Osteoblast (primary cell): ENCODE data around the gene EHBP1. TPM values are rescaled to one million over a fixed set of nuclear protein-coding genes. Genes with fewer than 3 reads are reported as not detected.

Source experiments
- DNase-seq: peaks from one replicate; pipeline ENCODE4 v3.0.0; 2011; ENCODE audit warnings: low spot score, mixed read lengths; ENCODE audit not compliant: insufficient read length; ENCODE audit errors: missing footprints
- H2AFZ ChIP-seq: 2 replicates; pipeline ENCODE4 v1.6.0; 2011; ENCODE audit warnings: mild to moderate bottlenecking, low read length
- H3K27ac ChIP-seq: 2 replicates; pipeline ENCODE4 v1.5.1; 2011; ENCODE audit warnings: mild to moderate bottlenecking, low read depth, low read length, moderate library complexity
- H3K27me3 ChIP-seq: 2 replicates; pipeline ENCODE4 v1.6.0; 2012; ENCODE audit warnings: mild to moderate bottlenecking, control low read depth, inconsistent platforms, low read length, moderate library complexity; ENCODE audit not compliant: insufficient read depth
- H3K36me3 ChIP-seq: 2 replicates; pipeline ENCODE4 v1.5.1; 2011; ENCODE audit warnings: mild to moderate bottlenecking, low read length, control low read depth, moderate library complexity; ENCODE audit not compliant: insufficient read depth
- H3K4me1 ChIP-seq: 2 replicates; pipeline ENCODE4 v1.5.1; 2011; ENCODE audit warnings: mild to moderate bottlenecking, low read length, control low read depth, moderate library complexity; ENCODE audit not compliant: insufficient read depth
- H3K4me2 ChIP-seq: 2 replicates; pipeline ENCODE4 v1.6.0; 2011; ENCODE audit warnings: mild to moderate bottlenecking, low read length; ENCODE audit not compliant: insufficient read depth
- H3K4me3 ChIP-seq: fragments of 200-600 bp; sonication (generic); 3 replicates; pipeline ENCODE4 v1.5.1; 2012; ENCODE audit warnings: mild to moderate bottlenecking, low read length, inconsistent platforms; ENCODE audit not compliant: insufficient read depth
- H3K79me2 ChIP-seq: 2 replicates; pipeline ENCODE4 v1.6.0; 2012; ENCODE audit warnings: mild to moderate bottlenecking, low read length, control low read depth, inconsistent platforms; ENCODE audit not compliant: insufficient read depth
- H3K9me3 ChIP-seq: 2 replicates; pipeline ENCODE4 v1.5.1; 2011; ENCODE audit warnings: low read depth, low read length, control low read depth
- H4K20me1 ChIP-seq: 2 replicates; pipeline ENCODE4 v1.6.0; 2012; ENCODE audit warnings: mild to moderate bottlenecking, low read length, control low read depth; ENCODE audit not compliant: insufficient read depth
- total RNA-seq: library from RNA; depleted of rRNA; stranded (reverse); fragments of >200 nt; gene quantifications from 2 replicates; pipeline ENCODE4 v1.2.3, GENCODE V29; 2012
- TF ChIP-seq, protein P1 (sequence below): IDR thresholded peaks from 2 replicates; pipeline ENCODE4 v1.5.1; 2011; ENCODE audit warnings: mild to moderate bottlenecking, low read depth, low read length, moderate library complexity; ENCODE audit errors: extremely low read depth

Gene EHBP1
- total RNA-seq, 1 donor, result 96.3 TPM

DNA sequence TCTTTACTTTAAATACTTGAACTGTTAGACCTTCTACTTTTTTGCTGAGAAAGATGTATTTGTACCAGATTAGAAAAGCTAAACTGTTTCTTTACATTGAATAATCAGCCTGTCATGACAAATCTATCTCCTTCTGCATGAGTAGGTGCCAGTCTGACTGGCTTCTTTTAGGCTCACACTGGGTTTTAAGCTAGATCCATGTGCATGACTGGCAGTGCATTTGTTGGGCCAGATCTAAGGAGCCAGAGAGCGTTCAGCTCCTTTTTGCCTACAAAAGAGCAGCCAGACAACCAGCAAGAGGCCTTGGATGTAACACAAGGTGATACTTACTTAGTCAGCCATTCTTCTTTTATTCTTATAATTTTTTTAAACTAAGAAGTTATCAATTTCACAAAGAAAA, 263.2 kb downstream of the EHBP1 start:
- no peaks in the 10 kb centered on the region for H3K9me3 ChIP-seq
- H3K27ac ChIP-seq, result no peak overlapping the region
- H4K20me1 ChIP-seq, result no peaks in the 10 kb centered on the region
- no peaks in the 10 kb centered on the region for H3K4me1 ChIP-seq
- no peak overlapping the region for H3K4me3 ChIP-seq
- H3K27me3 ChIP-seq, result no peaks in the 10 kb centered on the region
- TF ChIP-seq, protein P1, sequence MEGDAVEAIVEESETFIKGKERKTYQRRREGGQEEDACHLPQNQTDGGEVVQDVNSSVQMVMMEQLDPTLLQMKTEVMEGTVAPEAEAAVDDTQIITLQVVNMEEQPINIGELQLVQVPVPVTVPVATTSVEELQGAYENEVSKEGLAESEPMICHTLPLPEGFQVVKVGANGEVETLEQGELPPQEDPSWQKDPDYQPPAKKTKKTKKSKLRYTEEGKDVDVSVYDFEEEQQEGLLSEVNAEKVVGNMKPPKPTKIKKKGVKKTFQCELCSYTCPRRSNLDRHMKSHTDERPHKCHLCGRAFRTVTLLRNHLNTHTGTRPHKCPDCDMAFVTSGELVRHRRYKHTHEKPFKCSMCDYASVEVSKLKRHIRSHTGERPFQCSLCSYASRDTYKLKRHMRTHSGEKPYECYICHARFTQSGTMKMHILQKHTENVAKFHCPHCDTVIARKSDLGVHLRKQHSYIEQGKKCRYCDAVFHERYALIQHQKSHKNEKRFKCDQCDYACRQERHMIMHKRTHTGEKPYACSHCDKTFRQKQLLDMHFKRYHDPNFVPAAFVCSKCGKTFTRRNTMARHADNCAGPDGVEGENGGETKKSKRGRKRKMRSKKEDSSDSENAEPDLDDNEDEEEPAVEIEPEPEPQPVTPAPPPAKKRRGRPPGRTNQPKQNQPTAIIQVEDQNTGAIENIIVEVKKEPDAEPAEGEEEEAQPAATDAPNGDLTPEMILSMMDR, result no peak
- no peak for DNase-seq
- H2AFZ ChIP-seq, result no peak overlapping the region
- peaks cover 6% of the 10 kb centered on the region for H3K36me3 ChIP-seq
- H3K4me2 ChIP-seq, result no peak overlapping the region
- H3K79me2 ChIP-seq, result no peaks in the 10 kb centered on the region

DNA sequence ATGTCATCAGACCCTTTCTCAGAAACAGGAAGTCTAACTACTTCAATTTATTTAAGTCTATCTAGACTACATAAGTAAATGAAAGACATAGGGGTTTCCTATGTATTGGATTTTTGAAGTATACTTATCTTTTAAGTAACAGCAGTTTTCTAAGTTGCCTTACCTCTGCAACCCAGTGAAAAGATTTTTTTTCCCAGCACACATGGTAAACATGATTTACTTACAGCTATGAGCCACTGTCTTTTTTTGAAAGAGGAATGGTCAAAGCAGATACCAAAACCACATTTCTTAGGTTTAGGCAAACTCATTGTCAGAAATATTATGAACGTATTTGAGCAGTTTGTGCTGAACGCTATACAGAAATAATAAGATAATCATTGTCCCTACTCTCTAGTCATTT, 266.4 kb downstream of the EHBP1 start:
- TF ChIP-seq, protein P1, result no peak
- Histone ChIP-seq H3K4me2 (no peak overlapping the region), H3K9me3 (no peaks in the 10 kb centered on the region), H2AFZ (no peak overlapping the region), H3K79me2 (no peaks in the 10 kb centered on the region), H3K27ac (no peak overlapping the region), H3K4me3 (no peak overlapping the region), H3K4me1 (no peaks in the 10 kb centered on the region), H3K27me3 (no peaks in the 10 kb centered on the region), H3K36me3 (peaks cover 14% of the 10 kb centered on the region), H4K20me1 (no peaks in the 10 kb centered on the region)
- DNase-seq, result no peak

DNA sequence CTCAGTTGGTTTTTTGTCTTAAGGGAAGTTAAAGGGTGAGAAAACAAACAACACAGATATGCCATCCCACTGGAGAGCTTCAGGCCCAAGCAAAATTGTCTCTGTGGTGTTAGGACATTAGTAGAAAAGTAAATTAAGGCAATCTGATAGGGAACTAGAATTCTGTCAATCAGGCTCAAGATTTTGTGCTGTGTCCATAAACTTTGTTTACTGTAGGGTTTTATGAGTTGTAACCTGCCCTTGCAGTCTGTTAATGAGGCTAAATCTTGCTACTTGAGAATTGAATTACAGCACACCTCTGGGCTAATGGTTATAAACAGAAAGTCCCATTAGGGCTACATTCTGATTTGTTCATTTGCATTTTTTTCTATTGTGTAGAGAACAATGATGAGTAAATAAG, 267.1 kb downstream of the EHBP1 start:
- Histone ChIP-seq H3K9me3 (no peaks in the 10 kb centered on the region), H3K4me2 (no peak overlapping the region), H3K79me2 (no peaks in the 10 kb centered on the region), H3K27ac (no peak overlapping the region), H4K20me1 (no peaks in the 10 kb centered on the region), H2AFZ (no peak overlapping the region), H3K36me3 (peaks cover 12% of the 10 kb centered on the region), H3K4me1 (no peaks in the 10 kb centered on the region), H3K27me3 (no peaks in the 10 kb centered on the region), H3K4me3 (no peak overlapping the region)
- TF ChIP-seq, protein P1, result no peak
- DNase-seq, result no peak

DNA sequence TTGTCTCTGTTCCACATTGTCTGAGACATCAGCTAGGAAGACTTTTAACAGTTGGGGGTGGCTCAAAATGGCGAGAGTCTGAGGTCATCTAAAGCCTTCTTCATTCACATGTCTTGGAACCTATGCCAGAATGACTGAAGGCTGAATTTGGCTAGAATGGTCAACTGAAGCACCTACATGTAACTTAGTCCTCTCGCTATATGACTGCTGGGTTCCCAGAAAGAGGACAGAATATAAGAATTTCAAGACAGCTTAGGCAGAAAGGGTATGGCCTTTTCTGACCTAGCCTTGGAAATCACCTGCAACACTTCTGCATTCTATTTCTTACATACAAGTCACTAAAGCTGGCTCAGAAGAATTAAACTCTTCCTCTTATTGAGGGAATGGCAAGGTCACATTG, 269.5 kb downstream of the EHBP1 start:
- H2AFZ ChIP-seq, result no peak overlapping the region
- H3K27me3 ChIP-seq, result no peaks in the 10 kb centered on the region
- no peaks in the 10 kb centered on the region for H3K4me1 ChIP-seq
- TF ChIP-seq, protein P1, result no peak
- no peak overlapping the region for H3K4me2 ChIP-seq
- no peaks in the 10 kb centered on the region for H3K9me3 ChIP-seq
- H4K20me1 ChIP-seq, result no peaks in the 10 kb centered on the region
- no peak overlapping the region for H3K4me3 ChIP-seq
- H3K36me3 ChIP-seq, result peaks cover 18% of the 10 kb centered on the region
- no peaks in the 10 kb centered on the region for H3K79me2 ChIP-seq
- DNase-seq, result no peak
- H3K27ac ChIP-seq, result no peak overlapping the region
